Activated CD8-positive, alpha-beta memory T cell treated with anti-CD3 and anti-CD28 coated beads for 24 hours (primary cell): Measurements from ENCODE around the gene KIFAP3.
"Not testable (repeated sequence)": the region's sequence is repeated elsewhere in the genome, so short reads cannot be mapped to it uniquely, and the experiment has no call there.

Experiments
- DNase-seq: peaks from one replicate; pipeline ENCODE4 v3.0.0-alpha.2; 2020

The KIFAP3 gene

GRCh38 chr1:170061676-170062075 is 12.8 kb downstream of the KIFAP3 start:
- DNase-seq: not testable (repeated sequence)

DNA sequence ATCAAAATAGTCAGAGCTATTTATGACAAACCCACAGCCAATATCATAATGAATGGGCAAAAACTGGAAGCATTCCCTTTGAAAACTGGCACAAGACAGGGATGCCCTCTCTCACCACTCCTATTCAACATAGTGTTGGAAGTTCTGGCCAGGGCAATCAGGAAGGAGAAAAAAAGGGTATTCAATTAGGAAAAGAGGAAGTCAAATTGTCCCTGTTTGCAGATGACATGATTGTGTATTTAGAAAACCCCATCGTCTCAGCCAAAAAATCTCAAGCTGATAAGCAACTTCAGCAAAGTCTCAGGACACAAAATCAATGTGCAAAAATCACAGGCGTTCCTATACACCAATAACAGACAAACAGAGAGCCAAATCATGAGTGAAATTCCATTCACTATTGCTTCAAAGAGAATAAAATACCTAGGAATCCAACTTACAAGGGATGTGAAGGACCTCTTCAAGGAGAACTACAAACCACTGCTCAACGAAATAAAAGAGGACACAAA is 14.4 kb downstream of the KIFAP3 start:
- DNase-seq: not testable (repeated sequence)

GRCh38 chr1:170049176-170049800 is 25.2 kb downstream of the KIFAP3 start:
- no peak for DNase-seq

DNA sequence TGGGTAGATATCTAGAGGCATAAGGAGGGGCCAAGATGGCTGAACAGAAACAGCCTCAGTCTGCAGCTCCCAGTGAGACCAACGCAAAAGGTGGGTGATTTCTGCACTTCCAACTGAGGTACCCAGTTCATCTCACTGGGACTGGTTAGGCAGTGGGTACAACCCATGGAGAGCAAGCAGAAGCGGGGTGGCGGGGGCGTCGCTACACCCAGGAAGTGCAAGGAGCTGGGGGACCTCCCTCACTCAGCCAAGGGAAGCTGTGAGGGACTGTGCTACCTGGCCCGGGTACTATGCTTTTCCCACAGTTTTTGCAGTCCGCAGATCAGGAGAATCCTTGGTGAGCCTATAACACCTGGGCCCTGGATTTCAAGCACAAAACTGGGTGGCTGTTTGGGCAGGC is 26.0 kb downstream of the KIFAP3 start:
- no peak for DNase-seq

GRCh38 chr1:170044187-170044586 is 30.3 kb downstream of the KIFAP3 start:
- no peak for DNase-seq

DNA sequence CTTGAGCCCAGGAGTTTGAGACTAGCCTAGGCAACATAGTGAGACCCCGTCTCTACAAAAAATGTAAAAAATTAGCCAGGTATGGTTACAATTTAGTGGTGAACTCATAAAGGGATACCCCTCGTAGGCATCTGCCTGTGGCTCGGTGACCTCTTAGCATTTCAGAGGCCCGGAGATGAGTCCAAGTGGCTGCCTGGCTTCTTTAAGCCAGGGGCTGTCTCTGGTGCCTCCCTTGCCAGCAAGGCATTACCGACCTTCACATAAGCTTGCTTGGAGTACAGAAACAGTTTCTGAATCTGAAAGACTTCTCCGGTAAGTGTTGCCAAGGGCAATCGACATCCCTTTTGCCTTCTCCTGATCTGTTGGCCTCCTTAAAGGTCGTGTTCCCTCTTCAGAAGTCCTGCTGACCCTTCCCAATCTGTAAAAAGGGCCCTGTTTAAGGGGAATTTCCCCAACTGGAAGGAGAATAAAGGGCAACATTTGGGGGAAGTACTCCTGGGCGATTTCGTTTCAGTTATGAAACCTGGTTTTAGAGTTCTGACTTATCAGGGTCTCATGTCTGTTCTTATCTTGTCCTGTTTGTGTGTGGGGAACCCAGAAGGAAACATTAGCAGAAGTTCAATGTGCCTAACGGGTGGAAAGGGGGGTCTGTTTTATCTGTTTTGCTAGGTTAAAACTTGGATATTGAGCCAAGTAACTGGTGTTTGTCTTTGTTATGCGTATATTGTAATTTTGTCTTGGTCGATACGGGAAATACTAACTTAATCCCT is 32.9 kb downstream of the KIFAP3 start:
- DNase-seq: no peak

DNA sequence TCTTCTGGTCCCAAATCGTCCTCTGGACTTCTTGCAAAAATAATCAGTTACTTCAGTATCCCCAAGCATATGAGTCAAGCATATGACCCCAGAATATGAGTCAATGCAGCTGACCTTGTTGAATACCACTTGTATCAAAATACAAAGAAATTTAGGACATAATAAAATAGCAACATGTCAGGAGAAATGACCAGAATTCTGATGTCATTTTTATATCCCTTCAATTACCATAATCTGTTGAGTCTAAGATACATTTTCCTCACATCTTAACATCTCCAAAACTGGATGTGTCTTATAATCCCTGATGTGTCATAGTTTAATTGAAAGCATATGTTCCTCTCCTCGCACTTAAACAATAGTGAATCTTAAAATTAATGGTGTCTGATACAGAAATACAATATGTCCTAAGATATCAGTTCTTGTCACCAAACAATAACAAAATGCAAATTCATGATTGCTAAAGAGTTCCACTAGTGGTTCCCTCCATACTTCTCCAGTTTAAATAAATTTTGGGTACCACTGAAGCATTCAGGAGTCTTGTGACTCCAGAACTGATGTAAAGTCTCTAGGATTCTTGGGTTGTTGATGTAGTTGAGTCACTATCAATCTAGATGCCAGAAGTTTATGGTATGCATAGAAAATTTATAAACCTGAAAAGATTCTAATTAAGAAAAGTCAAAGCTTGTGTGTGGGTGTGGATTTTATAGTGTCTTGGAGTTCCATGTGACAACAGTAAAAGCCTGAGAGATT is 41.8 kb downstream of the KIFAP3 start:
- DNase-seq: no peak

GRCh38 chr1:170030212-170030611 is 44.3 kb downstream of the KIFAP3 start:
- no peak for DNase-seq

DNA sequence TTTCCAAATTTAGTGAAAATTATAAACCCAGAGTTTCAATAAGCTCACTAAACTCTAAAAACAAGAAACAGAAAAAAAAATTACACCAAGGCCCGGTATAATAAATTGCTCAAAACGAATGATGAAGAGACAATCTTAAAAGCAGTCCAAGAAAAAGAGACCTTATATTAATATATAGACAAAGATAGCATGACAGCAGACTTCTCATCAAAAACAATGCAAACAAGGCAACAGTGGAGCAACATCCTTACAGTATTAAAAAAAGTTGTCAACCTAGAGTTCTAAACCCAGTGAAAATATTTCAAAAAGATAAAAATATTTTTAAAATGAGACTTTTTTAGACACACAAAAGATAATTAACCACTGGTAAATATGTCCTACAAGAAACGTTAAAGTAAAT is 46.7 kb downstream of the KIFAP3 start:
- DNase-seq: no peak

DNA sequence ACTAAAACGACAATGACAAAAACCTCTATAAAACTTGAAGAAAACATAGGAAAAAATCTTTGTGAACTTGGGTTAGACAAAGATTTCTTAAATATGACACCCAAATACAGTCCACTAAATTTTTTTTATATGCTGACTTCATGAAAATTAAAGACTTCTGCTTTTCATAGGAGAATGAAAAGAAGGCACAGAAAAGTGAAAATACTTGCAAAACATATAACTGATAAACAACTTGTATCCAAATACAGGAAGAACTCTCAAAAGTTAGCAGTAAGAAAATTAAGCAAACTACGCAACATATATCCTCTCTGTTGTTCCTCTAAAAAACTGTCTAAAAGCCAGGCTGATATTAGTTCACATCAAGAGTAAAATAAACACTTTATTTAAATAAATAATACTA is 53.6 kb downstream of the KIFAP3 start:
- no peak for DNase-seq

DNA sequence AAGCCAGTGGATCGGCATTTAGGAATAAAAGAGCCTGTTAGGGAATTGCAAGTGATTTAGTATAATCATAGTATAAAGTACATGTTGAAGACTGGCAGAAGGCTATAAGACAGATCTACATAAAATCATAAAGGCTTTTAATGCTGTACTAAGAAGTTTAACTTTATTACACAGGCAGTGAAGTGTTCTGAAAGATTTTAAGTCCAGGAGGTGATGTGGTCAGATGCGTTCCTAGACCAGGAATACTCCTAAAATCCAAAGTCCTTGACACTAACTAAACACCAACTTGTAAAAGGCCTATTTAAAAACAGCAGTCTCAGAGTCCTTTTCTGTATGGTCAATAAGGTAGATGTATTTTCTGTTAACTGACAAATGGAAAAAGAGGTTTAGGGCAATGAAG is 57.0 kb downstream of the KIFAP3 start:
- DNase-seq: no peak

DNA sequence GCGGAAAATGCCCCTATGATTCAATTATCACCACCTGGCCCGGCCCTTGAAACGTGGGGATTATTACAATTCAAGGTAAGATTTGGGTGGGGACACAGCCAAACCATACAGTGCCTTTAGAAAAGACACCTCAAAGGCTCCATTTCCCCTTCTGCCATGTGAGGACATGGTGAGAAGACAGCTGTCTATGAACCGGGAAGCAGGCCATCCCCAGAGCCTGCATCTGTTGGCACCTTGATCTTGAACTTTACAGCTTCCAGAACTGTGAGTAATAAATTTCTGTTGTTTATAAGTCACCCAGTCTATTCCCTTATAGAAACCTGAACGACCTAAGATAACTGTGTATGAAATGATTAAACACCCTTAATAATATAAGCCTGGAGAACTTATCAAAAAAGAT is 61.6 kb downstream of the KIFAP3 start:
- no peak for DNase-seq

- DNase-seq: no peak
These were observed 64.1 kb downstream of the KIFAP3 start for GRCh38 chr1:170010443-170010842.

GRCh38 chr1:170009551-170009950 is 64.9 kb downstream of the KIFAP3 start:
- DNase-seq: no peak

DNA sequence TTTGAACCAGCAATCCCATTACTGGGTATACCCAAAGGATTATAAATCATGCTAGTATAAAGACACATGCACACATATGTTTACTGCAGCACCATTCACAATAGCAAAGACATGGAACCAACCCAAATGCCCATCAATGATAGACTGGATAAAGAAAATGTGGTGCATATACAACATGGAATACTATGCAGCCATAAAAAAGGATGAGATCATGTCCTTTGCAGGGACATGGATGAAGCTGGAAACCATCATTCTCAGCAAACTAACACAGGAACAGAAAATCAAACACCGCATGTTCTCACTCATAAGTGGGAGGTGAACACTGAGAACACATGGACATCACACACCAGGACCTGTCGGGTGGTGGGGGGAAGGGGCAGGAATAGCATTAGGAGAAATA is 65.8 kb downstream of the KIFAP3 start:
- DNase-seq: not testable (repeated sequence)

DNA sequence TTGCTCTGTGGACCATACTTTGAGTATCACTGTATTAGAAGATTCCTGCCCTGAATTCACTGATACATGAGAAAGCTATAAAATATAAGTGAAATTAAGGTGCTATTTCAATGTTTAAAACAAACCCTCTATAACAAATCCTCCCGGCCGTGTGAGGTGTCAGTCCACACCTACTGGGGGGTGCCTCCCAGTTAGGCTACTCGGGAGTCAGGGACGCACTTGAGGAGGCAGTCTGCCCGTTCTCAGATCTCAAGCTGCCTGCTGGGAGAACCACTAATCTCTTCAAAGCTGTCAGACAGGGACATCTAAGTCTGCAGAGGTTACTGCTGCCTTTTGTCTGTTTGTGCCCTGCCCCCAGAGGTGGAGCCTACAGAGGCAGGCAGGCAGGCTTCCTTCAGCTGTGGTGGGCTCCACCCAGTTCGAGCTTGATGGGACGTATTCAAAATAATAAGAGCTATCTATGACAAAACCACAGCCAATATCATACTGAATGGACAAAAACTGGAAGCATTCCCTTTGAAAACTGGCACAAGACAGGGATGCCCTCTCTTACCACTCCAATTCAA is 71.1 kb downstream of the KIFAP3 start:
- DNase-seq: not testable (repeated sequence)

- DNase-seq: no peak
These were observed 73.2 kb downstream of the KIFAP3 start for GRCh38 chr1:170001266-170001665.

DNA sequence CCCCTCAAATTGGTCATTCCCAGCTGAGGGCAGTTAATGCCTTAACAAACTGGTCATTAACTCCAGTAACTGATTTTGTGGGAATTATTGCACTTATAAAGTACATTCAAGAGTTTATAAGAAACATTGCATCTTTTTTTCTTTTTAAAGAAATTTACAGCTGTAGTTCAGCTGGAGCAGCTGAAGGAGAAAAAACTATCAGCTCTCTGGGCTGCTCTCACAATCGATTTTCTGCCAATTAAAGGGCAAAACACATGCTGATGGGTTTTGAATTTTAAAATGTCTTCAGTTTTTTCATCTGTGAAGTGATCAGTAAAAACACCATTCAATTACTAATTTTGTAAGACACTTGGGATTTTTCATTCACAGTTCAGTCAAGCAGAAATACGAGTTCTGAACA is 74.7 kb downstream of the KIFAP3 start:
- DNase-seq: no peak

DNA sequence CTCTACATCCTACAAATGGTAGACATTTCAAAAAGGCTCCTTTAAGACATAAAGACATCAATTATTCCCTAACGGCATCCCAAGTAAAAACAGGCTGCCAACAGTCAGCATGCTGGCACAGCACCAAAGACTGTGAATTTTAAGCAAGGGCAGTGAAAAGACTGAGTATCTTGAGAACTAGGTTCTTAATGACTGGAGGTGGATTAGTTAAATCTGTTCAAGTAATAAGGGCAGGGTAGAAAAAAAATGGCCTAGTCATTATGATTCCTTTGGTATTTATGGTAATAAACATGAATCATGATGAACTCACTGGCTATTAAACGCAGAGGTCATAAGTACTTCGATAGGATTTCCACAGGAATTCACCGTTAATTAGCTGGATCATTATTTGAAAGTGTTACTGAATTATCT is 75.2 kb downstream of the KIFAP3 start:
- no peak for DNase-seq

DNA sequence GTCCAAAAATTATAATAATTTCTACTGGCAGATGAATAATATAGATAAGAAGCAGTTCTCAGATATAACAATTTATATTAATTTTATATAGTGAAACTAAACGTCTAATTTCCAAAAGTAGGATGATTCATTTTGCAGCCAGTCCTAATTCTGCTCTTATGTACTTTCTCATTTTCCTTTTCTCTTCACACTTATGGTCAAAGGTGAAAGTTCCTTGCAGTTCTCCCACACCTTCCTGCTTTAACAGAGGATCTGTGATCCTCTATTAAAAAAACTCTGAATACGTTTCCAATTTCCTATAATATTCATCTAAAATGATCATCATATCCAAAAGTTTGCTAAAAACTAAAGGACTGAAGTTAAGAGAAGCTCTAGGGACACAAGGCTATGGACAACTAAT is 78.5 kb downstream of the KIFAP3 start:
- no peak for DNase-seq

- DNase-seq: no peak
These were observed 85.2 kb downstream of the KIFAP3 start for GRCh38 chr1:169989246-169989645.

- no peak for DNase-seq
These were observed 88.7 kb downstream of the KIFAP3 start for GRCh38 chr1:169985757-169986156.

- no peak for DNase-seq
These were observed 100.4 kb downstream of the KIFAP3 start for GRCh38 chr1:169974067-169974466.
